ENCODE data around the gene KRTAP10-7. TPM values are rescaled to one million over a fixed set of nuclear protein-coding genes. Genes with fewer than 3 reads are reported as not detected.
"Not testable (repeated sequence)": the region's sequence is repeated elsewhere in the genome, so short reads cannot be mapped to it uniquely, and the experiment has no call there.

KRTAP10-7 gene
- total RNA-seq, 1 donor from 2014 or later, result not detected

GRCh38 chr21:44585892-44586291 is 14.5 kb upstream of the KRTAP10-7 start:
- Mint-ChIP-seq H3K27ac (ENCODE audit: unreplicated experiment) (no peak overlapping the region), H3K4me3 (no peak overlapping the region), H3K9me3 (peaks cover 5% of the 10 kb centered on the region), H3K27me3 (ENCODE audit: low read depth) (peaks cover 44% of the 10 kb centered on the region), H3K4me1 (peaks cover 12% of the 10 kb centered on the region), H3K36me3 (ENCODE audit: low read depth) (peaks cover 9% of the 10 kb centered on the region)
- no peak for TF ChIP-seq CTCF (conservative IDR thresholded peaks at IDR 0.05)
- DNase-seq (ENCODE audit: low read depth, low spot score), result no peak

- Mint-ChIP-seq H3K27me3 (ENCODE audit: low read depth) (peaks cover 30% of the 10 kb centered on the region), H3K27ac (ENCODE audit: unreplicated experiment) (no peak overlapping the region), H3K9me3 (no peaks in the 10 kb centered on the region), H3K4me3 (no peak overlapping the region), H3K4me1 (peaks cover 14% of the 10 kb centered on the region), H3K36me3 (ENCODE audit: low read depth) (no peaks in the 10 kb centered on the region)
- no peak for TF ChIP-seq CTCF (conservative IDR thresholded peaks at IDR 0.05)
- DNase-seq (ENCODE audit: low read depth, low spot score), result no peak
These were observed 11.3 kb upstream of the KRTAP10-7 start for GRCh38 chr21:44589094-44589493.

- H3K4me1 Mint-ChIP-seq, result peaks cover 18% of the 10 kb centered on the region
- H3K27ac Mint-ChIP-seq (ENCODE audit: unreplicated experiment), result peak overlapping the region; percentile 78
- H3K4me3 Mint-ChIP-seq, result no peak overlapping the region
- peaks cover 26% of the 10 kb centered on the region for H3K27me3 Mint-ChIP-seq (ENCODE audit: low read depth)
- H3K9me3 Mint-ChIP-seq, result no peaks in the 10 kb centered on the region
- H3K36me3 Mint-ChIP-seq (ENCODE audit: low read depth), result no peaks in the 10 kb centered on the region
- TF ChIP-seq CTCF (conservative IDR thresholded peaks at IDR 0.05), result no peak
- DNase-seq (ENCODE audit: low read depth, low spot score), result no peak
These were observed 10.7 kb upstream of the KRTAP10-7 start for GRCh38 chr21:44589586-44590305.

GRCh38 chr21:44590311-44590721 is 10.1 kb upstream of the KRTAP10-7 start:
- TF ChIP-seq CTCF (conservative IDR thresholded peaks at IDR 0.05), result no peak
- no peak for DNase-seq (ENCODE audit: low read depth, low spot score)
- no peaks in the 10 kb centered on the region for H3K36me3 Mint-ChIP-seq (ENCODE audit: low read depth)
- no peak overlapping the region for H3K4me3 Mint-ChIP-seq
- H3K4me1 Mint-ChIP-seq, result peaks cover 17% of the 10 kb centered on the region
- peaks cover 23% of the 10 kb centered on the region for H3K27me3 Mint-ChIP-seq (ENCODE audit: low read depth)
- H3K9me3 Mint-ChIP-seq, result no peaks in the 10 kb centered on the region
- peak overlapping the region; percentile 78 for H3K27ac Mint-ChIP-seq (ENCODE audit: unreplicated experiment)

- Mint-ChIP-seq H3K27me3 (ENCODE audit: low read depth) (peaks cover 16% of the 10 kb centered on the region), H3K4me1 (peaks cover 14% of the 10 kb centered on the region)
- not testable (repeated sequence) for H3K9me3 Mint-ChIP-seq; H3K36me3 Mint-ChIP-seq (ENCODE audit: low read depth); H3K27ac Mint-ChIP-seq (ENCODE audit: unreplicated experiment); H3K4me3 Mint-ChIP-seq; DNase-seq (ENCODE audit: low read depth, low spot score)
These were observed 9.2 kb upstream of the KRTAP10-7 start for GRCh38 chr21:44590897-44591800.

GRCh38 chr21:44591801-44592130 is 8.6 kb upstream of the KRTAP10-7 start:
- Mint-ChIP-seq H3K27me3 (ENCODE audit: low read depth) (peaks cover 12% of the 10 kb centered on the region), H3K4me1 (peaks cover 14% of the 10 kb centered on the region)
- not testable (repeated sequence) for H3K9me3 Mint-ChIP-seq; H3K4me3 Mint-ChIP-seq; DNase-seq (ENCODE audit: low read depth, low spot score); H3K36me3 Mint-ChIP-seq (ENCODE audit: low read depth); H3K27ac Mint-ChIP-seq (ENCODE audit: unreplicated experiment)
